Stimulated activated CD4-positive, alpha-beta T cell treated with anti-CD3 and anti-CD28 coated beads, TNF-alpha, amount 100 ng/mL, for 24 hours (primary cell): ENCODE data around the gene NRXN3.

Source experiments
- DNase-seq, 3 experiments: peaks; one replicate each; pipeline ENCODE4 v3.0.0-alpha.2; 2020; ENCODE audit warnings: low read depth in 3 of 3

NRXN3 gene

GRCh38 chr14:79467835-79468234, 1297.7 kb downstream of the NRXN3 start:
- no peak for DNase-seq

GRCh38 chr14:79468486-79468885, 1298.3 kb downstream of the NRXN3 start:
- no peak for DNase-seq

DNA sequence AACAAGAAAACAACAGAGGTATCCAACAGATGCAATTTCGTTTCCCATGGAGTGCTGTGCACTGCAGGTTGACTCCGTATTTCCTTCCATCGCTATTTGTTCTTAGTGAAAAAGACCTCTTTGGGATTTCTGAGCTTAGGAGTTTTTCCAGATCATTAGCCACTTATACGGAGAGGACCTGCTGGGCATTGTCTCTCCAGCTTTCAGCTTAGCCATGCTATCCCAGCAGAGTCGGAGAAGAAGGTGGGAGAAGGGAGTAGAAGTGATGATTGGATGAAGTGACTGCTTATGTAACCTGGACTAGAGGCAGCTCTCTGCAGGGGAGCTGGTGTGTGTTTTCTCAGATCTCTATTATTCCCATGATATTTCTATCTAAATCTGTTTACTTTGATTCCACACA, 1303.5 kb downstream of the NRXN3 start:
- DNase-seq: no peak

- DNase-seq: no peak
These were observed 1305.8 kb downstream of the NRXN3 start for GRCh38 chr14:79475887-79476532.

GRCh38 chr14:79476552-79476951, 1306.4 kb downstream of the NRXN3 start:
- DNase-seq: no peak

DNA sequence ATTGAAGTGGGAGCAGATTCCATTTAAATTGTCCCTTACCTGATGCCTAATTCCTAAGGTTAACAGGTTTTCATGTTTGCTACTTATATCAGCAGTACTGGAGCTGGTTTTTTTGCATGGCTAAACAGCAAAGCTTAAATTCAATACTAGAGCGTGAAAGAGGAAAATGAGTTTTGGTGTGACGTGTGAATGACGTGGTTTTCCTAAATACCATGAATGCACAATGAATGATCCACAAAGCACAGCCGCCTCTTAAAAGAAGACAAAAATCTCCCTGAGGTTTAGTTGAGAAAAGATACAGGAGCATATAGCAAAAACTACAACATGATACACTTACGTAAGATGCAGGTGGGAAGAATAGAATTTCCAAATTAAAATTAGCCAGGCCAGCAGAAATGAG, 1310.0 kb downstream of the NRXN3 start:
- DNase-seq: no peak

DNA sequence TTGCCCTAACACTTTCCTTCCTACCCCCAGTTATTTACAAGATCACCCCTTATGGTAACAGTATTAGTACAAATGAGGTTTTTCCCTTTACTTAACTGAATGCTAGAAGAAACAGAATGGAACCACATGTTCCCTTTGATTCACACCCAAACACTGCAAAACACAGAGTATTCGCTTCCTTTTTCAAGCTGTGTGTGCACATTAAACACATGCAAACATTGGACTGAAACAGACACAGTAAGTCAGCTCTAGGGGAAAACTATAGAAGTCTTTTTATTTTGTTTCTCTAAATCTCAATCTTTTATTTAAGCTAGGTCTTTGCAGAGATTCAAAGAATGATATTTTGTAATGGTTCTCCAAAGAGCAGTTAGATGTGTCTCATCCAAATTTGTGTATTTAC, 1312.7 kb downstream of the NRXN3 start:
- DNase-seq: no peak

DNA sequence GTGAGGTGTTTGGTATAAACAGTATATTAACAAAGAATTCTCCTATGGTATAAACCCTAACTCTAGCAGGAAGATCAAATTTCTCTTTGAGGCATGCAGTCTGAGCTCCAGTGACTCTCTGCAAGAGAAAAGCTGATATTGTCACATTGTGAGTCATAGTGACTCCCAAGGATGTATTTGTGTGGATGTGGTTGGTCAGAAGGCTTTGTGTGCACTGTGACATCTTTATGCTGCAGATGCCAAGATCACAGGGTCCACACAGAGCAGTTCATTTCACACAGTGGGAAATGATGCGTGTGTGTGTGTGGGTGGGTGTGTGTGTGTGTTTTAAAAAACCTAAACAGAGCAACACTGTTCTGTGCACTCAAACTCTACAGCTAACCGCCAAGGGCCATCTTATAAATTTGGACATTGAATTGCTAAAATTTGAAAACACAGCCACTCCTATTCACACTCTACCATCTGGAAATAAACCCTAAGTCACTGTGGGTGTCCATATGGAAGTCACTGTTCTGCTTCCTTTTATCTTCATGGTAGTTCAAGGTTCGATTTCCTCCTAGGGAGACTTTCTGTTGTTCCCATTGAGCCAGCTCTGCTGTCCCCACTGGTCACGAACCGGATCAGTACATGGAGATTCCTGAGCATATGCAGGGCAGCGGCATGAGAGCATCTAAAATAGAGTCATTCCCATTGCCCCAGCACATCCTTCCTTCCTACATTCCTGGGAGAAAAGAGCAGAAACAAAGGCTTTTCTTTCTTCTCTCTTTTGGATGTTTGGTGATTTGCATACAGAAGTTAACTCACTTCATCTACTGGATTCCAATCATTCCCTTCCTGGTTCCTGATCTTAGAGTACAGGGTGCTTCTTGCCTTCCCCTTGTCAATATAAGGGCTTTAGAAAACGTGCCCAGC, 1313.6 kb downstream of the NRXN3 start:
- no peak for DNase-seq

DNA sequence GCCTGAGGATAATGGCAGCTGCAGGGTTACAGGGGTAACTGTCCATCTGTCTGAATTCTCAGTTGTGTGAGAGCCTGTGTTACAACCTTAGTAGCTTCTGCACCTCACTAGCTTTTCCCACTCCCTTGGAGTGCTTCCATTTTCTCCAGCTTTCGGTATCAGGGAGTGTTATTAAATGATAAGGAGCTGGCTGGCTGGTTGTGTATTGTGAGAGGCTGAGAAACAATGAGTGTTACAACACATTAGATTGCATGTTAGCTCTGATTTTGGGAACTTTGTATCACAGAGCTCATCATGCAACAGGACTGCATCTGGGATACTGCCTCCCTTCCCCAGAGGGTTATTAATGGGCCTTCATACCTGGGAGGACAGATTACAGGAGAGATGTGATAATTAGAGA, 1317.5 kb downstream of the NRXN3 start:
- DNase-seq: no peak

- DNase-seq: no peak
These were observed 1321.0 kb downstream of the NRXN3 start for GRCh38 chr14:79491161-79491560.

DNA sequence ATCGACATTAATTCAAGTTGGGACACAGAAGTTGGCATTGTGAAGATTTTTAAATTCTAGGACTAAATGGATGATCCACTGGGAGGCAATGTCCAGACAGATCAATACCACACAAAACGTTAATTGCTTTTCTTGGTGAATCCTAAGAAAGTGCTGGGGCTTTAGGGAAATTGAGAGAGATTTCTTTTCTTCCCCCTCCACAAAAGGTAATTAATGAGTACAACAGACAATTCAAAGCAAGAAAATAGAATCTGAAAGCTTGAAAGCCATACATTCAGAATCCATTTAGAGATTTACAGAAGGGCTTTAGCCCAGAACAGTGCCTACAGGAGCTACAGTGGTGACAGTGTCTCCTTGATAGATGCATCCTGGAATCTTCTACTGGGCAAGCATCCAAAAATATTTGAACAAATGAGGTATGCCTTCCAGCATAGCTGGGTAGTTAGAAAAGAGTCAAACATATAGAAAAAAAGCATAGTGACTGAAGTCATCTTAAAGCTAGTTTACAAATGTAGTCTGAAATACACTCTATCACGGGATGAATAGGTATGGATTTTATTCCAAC, 1323.0 kb downstream of the NRXN3 start:
- no peak for DNase-seq

DNA sequence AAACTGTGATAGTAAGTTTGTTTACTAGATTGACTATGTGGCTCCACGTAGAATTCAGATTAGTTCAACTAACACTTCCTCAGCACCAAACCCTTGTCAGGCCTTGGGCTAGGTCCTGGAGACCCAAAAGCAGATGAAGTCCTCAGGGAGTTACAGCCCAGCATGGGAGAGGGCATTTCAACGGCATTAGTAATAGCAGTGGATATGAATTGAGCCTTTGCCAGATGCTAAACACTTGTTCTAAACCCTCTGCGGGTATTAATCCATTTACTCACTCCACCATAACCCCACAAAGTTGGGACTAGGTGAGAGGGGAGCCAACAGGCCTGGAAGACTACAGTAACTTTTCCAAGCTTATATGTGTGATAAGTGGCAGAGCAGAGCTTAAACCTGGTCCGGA, 1326.5 kb downstream of the NRXN3 start:
- DNase-seq: no peak

DNA sequence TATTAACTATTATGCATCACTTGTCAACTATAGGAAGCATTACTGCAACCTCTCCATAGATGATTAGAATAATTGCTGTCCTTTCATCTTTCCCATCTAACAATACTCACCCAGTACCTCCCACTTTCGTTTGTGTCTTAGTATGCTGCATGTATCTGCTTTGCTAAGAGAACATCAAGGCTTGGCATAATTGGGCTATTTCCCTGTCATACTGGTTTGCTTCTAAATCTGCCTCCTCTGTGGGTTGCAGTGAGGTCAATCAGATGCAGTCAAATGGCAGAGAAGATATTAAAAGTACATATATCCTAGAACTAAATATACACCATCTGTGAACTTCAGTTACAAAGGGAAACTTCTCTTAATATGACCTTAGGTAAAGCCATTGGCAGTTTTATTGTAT, 1330.3 kb downstream of the NRXN3 start:
- no peak for DNase-seq

GRCh38 chr14:79502136-79502750, 1332.1 kb downstream of the NRXN3 start:
- DNase-seq: no peak

GRCh38 chr14:79502751-79503148, 1332.6 kb downstream of the NRXN3 start:
- no peak for DNase-seq

DNA sequence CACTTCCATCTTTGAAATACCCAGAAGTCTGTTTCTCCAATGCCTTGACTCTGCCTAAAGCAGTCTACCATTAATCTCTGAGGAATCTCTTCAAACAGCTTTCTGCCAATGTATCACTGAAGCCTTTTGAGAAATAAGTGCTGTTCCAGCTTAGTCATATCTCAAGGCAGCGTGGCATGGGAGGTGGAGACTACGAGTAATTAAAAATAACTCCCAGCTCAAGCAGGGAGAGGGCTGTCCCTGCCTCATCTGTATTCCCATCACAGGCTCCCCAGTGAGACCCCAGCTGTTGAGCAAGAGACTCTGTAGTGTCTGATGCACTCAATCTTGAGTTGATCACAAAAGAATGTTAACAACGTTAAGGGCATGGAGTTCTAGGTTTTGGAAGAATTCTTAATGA, 1340.5 kb downstream of the NRXN3 start:
- DNase-seq: no peak

- DNase-seq: no peak
These were observed 1341.0 kb downstream of the NRXN3 start for GRCh38 chr14:79511146-79511545.

GRCh38 chr14:79513446-79513845, 1343.3 kb downstream of the NRXN3 start:
- no peak for DNase-seq

GRCh38 chr14:79514700-79515099, 1344.5 kb downstream of the NRXN3 start:
- DNase-seq: no peak

- no peak for DNase-seq
These were observed 1345.0 kb downstream of the NRXN3 start for GRCh38 chr14:79515158-79515557.

- DNase-seq: no peak
These were observed 1345.8 kb downstream of the NRXN3 start for GRCh38 chr14:79516009-79516408.

GRCh38 chr14:79525416-79525815, 1355.2 kb downstream of the NRXN3 start:
- DNase-seq: no peak
